HG03354 (cell line): ENCODE data around the gene RBM20.
"Not testable (repeated sequence)": the region's sequence is repeated elsewhere in the genome, so short reads cannot be mapped to it uniquely, and the experiment has no call there.

Experiments
- ATAC-seq: cut with Tn5 transposase; IDR thresholded peaks from one replicate; pipeline ENCODE4 v1.9.1; 2021; ENCODE audit warnings: mild to moderate bottlenecking; ENCODE audit not compliant: unreplicated experiment, poor library complexity, severe bottlenecking

RBM20 gene

DNA sequence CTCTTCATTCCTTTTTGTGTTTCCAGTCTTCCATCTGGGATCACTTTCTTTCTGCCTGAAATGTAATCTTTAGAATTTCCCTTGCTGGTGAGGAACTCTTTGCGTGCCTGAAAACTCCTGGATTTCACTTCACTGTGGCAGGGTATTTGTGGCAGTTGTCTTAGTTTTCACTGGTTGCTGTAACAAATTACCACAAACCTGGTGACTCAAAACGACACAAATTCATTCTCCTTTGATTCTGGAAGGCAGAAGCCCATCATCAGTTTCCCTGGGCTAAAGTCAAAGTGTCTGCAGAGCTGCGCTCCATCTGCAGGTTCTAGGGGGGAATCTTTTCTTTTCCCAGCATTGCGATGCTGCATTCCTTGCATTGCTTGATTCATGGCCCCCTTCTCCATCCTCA, 109.3 kb downstream of the RBM20 start:
- no peak for ATAC-seq

DNA sequence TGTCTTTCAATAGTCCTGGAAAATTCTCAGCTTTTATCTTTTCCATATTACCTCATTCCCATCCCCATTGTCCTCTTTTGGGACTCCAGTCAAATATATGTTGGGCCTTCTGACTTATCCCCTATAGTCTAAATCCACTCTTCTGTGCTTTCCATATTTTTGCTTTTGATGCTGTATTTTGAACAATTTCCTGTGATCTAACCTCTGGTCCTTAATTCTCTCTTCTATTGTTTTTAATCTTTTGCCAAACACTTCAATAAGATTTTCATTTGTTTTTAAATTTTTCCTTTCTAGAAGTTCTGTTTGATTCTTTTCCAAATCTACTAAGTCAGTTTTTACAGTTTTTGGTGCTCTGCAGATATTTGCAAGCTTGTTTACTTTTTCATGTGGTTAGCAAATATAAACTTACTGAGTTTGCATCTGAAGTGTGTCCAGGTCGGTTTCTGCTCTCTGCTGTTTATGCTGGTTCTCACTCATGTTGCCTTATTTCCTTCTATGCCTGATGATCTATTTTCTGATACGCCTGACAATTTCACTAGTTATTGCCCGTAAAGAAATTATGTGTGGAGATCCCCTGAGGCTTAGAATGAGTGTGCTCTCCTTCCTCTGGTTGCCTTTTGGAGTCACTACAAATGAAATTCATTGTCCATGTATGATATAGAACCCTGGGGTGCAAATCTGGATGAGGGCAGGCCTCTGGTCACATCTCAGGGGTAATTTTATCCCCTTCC, 110.4 kb downstream of the RBM20 start:
- ATAC-seq, result no peak

DNA sequence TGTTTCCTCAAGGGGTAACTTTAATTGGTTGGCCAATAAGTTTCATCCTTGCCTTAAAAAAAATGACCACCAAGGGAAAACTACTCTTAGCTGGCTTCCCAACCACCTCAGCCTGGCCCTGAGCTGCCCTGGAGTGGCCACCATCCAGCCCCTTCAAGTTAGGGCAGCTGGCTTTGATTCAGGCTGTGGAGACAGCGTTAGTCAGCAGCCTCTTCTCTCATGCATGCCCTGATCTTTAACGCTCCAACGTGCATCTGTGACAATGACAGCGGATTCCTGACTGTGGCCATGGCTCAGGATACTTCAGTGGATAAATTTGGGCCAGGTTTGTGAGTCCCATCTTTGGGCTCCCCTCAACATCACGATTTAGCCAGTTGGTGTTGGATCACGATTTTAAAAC, 111.6 kb downstream of the RBM20 start:
- ATAC-seq, result no peak

DNA sequence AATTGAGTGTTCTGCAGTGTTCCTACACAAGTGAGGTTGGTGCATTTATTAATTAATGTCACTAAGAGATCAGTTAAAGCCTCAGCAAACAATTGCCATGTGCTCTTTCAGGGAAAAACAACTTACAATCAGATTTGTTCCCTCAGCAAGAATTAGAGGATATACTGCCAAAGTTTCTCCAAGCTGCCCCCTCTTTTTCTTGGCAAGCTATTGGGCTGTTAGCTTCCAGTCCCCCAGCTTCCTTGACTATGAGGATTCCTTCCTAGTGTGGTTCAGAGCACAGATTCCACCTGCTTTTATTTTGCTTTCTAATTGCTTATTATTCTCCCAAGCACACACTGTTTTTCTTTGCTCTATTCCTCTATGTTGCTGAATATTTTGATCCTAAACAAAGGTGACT, 112.7 kb downstream of the RBM20 start:
- no peak for ATAC-seq

DNA sequence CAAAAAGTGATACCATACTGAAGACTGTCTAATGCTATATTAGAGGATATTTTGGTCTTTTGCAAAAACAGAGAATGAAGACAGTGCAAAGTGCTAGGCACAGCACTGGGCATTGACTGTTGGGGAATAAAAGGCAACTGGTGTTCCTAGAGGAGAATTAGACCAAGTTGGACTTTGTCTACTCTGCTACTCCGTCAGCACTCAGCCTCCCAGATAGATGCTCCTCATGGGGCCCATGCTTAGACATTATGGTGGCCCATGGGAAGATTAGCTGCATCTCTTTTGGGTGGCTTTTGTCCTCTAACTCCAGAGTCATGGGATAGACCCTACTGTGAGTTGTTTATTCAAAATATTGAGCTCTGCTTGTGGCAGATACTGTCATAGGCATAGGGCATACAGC, 113.5 kb downstream of the RBM20 start:
- no peak for ATAC-seq

DNA sequence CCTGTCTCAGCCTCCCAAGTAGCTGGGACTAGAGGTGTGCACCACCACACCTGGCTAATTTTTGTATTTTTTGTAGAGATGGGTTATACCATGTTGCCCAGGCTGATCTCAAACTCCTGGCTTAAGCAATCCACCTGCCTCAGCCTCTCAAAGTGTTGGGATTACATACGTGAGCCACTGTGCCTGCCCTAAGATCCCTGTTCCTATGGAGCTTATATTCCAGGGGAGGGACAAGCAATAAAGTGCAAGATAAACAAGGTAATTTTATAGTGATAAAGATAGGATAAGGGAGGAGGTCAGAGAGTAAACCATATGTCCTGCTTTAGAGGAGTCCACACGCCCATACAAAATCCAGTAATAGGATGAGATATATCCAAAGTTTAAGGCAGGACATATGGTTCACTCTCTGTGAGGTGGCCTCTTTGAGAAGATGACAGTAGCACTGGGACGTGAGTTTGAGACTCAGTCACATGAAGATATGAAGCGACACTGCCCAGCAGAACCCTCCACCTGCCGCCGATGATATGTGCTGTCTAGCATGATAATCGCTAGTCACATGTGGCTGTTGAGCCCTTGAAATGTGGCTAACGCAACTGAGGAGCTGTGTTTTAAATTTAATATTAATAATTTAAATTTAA, 114.1 kb downstream of the RBM20 start:
- ATAC-seq, result no peak

DNA sequence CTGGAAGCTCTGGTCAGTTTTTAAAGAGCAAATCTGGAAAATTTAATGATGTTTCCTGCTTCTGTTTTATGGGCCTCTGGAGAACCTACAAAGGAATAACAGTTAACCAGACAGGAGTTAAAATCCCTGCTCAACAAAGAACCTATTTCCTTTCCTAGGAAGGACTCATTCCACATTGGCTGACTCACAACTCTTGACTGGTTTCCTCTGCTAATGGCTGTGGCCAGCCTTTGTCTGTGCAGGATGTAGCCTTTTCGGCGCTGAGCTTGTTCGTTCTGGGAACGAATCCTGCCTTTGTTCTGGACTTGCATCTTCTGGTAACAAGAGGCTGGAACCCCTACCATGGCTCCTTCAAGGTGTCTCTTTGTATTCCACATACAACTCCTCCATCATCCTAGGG, 114.8 kb downstream of the RBM20 start:
- no peak for ATAC-seq

DNA sequence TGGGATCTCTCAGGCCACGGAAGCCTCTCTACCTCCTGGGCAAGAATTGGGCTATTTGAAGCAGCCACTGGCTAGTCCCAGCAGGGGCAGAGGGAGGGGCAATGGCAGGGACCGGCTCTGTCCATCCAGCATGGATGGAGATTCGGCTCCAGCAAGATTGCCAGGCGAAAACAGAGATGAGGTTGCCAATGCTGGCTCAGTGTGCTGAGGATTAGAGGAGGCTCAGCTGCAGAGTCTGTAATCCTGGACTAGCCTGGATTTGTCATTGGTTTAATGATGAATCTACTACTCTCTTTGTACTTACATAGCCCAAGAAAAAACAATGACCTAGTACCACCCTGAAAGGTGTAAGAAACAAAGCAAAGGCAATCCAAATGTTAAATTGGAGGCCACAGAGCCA, 115.4 kb downstream of the RBM20 start:
- no peak for ATAC-seq

DNA sequence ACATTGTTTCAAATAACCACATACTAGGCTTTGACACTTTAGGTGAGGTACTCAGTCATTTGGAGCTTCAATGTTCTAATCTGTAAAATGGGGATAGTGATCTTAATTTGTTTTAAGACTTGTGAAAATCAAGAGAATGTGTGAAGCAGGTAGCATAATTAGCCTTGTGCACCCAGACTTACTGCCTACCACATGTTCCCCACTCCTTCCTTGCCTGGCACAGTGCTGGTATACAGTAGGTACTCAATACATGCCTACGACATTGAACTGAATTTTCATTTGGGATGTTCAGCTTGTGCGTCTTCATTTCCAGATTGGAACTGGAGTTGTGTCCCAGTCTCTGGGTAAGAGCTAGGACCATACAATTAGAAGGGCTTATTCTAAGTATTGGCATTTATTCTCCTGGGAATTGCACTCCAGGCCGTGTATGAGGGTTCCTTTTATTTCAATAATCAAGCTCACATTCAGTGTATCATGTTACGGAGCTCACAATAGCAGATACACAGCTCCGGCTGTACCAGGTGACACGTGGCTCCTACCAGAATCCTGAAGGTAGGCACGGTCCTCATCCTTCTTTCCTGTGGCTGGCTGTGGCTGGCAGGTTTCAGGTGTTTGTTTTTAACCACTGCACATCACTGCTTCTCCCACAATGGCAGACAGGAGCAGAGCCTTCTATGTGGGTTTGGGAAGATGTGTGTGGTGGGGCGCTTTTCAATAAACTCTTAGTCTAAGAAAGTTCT, 118.1 kb downstream of the RBM20 start:
- ATAC-seq, result no peak

DNA sequence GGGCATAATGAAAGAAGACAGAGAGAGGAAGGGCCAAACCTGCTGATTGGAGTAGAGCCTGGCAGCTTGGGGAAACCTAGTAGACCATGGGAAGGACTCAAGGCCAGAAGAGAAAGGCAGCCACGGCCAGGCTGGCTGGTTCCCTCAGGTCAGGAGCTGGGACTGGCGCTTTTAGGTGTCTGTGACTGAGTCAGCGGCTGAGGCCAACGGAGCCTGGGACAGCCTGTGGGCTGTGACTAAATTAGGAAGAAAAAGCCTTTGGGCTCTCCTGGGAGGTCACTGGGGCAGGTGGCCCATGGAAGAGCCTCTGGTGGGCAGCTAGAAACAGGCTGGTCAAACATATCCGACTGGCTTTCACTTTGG, 118.7 kb downstream of the RBM20 start:
- ATAC-seq, result no peak

DNA sequence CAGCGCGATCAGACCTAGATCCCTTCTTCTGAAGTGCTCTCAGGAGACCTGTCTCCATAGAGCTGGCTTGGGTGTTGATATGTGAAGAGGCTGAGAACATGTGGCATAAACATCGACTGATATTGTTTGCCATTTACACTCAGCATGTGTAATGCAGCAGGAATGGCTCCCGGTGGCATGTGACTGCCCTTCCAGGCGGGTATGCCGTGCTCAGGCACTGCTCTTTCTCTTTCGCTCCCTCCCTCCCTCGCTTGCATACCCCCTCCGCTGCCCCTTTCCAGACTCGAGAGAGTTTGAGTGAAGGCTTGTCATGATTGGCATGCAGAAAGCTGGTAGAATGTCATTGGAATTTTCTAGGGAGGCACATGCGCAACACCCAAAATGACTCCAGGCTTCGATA, 120.2 kb downstream of the RBM20 start:
- no peak for ATAC-seq

DNA sequence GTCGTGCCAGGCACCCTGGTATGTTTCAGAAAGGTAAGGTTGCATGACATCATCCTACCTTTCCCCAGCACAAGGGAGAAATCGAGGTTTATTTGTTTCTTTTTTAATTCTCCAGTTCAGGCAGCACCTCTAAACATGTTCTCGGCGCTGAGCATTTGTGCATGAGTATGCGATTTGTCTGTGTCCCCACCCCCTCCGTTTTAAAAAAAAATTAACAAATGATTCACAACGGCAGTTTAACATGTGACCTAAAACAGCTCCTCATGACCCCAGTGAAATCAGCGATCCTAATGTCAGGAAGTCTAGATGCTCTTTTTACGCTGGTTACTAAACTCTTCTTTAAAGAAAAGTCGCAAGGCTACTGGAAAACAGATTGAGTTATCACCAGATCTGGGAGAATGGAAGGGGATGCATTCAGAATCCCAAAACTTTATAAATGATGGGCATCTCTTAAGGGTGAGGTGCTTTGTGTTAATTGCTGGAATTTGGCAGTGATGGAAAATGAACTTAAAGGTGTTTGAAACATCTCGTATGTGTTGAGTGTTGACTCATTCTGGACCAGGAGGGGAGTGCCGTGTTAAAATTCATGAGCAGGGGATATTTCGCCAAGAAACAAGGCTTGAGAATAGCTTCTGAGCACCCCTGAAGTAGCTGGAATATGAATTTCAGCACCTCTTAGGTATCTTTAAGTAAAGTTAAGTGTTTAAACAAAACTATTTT, 120.8 kb downstream of the RBM20 start:
- no peak for ATAC-seq

DNA sequence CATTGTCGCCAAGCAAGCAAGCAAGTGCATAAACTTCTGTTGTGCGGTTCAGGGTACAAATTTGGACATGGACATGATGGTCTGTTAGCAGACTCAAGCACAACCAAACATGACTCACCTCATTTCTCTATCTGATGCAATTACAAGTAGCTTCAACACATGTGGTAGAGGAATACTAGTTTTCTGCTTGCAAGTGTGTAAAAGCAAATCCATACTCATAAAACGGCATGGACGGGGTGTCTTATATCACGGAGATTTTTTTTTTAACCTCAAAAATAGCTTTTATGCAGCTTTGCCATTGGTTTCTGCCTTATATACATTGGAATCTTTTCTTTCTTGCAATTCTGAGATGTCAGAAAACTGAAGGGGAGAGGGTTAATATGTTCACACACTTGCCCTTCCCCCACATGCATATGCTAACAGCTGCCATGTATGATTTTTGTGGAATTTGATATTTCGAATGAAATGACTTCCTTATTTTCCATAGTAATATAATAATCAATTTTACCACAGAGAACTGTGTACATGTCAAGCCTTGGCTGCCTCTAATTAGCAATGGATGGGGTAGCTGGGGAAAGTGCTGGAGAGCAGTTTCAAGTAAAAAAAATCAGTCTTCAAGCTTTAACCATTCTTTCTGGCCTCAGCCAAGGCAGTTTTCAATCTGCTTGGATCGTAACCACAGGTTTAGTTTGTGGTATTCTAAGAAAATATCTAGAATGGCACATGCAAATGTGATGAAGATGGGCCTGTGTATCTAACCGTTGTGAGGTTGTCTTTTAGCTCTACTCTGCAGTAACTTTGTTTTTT, 121.6 kb downstream of the RBM20 start:
- no peak for ATAC-seq

DNA sequence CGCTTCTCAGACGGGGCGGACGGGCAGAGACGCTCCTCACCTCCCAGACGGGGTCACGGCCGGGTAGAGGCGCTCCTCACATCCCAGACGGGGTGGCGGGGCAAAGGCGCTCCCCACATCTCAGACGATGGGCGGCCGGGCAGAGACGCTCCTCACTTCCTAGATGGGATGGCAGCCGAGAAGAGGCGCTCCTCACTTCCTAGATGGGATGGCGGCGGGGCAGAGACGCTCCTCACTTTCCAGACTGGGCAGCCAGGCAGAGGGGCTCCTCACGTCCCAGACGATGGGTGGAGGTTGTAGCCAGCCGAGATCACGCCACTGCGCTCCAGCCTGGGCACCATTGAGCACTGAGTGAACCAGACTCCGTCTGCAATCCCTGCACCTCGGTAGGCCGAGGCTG, 123.5 kb downstream of the RBM20 start:
- not testable (repeated sequence) for ATAC-seq

DNA sequence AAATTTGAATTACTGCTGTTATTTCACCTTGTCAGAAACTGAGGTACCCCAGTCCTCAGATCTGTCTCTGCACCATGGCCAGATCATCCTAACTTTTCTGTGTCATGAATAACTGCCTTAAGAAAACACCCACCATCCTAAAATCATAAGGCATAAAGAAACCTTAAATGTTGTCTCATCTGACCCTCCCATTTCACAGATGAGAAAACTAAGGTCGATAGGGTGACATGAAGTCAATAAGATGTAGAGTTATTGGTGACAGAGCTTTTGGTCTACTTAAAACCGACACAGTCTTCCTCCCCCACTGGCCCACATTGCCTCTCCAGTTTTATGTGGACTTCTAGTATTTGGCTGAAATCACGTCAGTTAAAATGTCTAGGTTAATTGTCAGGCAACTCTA, 126.1 kb downstream of the RBM20 start:
- ATAC-seq, result no peak

DNA sequence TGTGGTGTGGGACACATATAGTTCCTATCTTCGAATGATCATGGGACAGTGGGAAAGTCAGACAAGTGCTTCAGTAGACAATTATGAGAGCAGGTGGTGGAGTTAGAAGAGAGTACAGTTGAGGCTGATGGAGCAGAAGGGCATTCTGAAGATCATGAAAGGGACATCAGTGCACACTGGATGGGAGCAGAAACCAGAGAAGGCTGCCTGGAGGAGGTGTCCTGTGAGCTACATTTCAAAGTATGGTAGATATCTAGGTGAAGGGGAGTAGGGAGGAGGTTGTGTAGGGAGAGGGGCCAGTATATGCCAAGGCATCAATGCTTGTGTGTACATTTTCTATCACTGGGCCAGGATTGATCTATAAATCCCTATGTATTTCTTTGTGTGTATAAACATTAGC, 127.3 kb downstream of the RBM20 start:
- ATAC-seq, result no peak

DNA sequence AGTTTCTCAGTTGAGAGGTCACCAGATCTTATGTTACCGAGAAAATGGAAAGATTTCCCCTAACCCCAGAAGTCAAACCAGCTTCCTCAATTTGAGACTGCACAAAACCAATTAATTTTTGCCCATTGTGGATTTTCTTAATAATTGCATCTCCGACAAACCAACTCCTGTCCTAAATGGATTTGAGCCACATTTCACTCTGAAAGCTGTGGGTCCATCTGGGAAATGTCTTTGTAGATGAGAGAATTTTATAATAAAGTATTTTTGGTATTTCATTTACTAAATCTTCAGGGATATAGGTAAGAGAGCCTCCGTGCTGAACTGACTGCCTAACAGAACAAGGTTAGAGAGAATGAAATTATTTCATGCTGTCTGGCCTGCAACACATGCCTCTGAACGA, 127.9 kb downstream of the RBM20 start:
- ATAC-seq, result no peak

DNA sequence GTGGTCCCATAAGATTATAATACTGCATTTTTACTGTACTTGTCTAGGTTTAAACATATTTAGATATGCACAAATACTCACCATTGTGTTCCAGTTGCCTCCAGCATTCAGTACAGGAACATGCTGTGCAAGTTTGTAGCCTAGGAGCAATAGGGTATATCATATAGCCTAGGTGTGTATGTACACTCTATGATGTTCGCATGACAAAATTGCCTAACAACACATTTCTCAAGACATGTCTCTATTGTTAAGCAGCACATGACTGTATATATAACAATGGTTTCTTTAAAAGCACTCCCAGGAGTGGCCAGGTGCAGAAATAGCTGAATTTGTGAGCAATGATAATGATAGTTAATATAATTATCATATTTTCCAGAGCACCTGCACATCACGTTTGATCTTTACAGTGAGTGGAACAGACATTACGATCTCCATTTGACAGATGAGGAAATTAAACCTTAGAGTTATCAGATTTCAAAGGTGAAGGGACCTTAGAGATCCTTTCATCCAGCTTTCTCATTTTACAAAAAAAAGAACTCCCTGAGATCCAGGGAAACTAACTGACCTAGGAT, 128.4 kb downstream of the RBM20 start:
- ATAC-seq, result no peak

DNA sequence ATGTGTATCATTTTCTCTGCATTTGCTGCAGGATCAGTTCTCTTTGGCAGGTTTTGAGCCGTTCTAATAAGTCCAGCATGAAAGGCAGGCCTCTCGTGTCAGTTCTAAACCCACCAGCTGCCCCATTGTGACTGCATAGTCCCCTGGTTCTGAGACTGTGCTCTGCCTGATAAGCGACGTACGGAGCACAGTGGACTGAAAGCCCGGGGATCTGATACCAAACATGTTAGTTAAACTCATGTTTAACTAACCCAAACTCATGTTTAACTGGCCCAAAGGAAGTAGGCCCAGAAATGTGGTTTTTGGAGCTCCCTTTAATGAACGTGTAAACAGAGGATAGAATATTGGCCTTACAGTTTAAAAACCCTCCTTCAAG, 129.5 kb downstream of the RBM20 start:
- ATAC-seq, result no peak
